IPS-15b (cell line): Measurements from ENCODE around the gene LCN15.
A peak's percentile ranks its signal among the peaks of the same experiment; 100 is the strongest.

ENCODE experiments used
- H3K27me3 ChIP-seq: one replicate; pipeline ENCODE4 v1.6.1; 2013; ENCODE audit warnings: low read length; ENCODE audit not compliant: control insufficient read depth, insufficient read depth
- H3K36me3 ChIP-seq: one replicate; pipeline ENCODE4 v1.6.1; 2013; ENCODE audit warnings: low read length; ENCODE audit not compliant: control insufficient read depth, insufficient read depth
- H3K4me1 ChIP-seq: one replicate; pipeline ENCODE4 v1.6.1; 2013; ENCODE audit warnings: mild to moderate bottlenecking, low read length; ENCODE audit not compliant: control insufficient read depth, insufficient read depth
- H3K4me3 ChIP-seq: one replicate; pipeline ENCODE4 v1.5.1; 2013; ENCODE audit warnings: low read depth, low read length
- H3K9ac ChIP-seq: one replicate; pipeline ENCODE4 v1.6.1; 2013; ENCODE audit warnings: low read depth, mild to moderate bottlenecking, low read length
- H3K9me3 ChIP-seq: one replicate; pipeline ENCODE4 v1.6.1; 2013; ENCODE audit warnings: mild to moderate bottlenecking, low read length; ENCODE audit not compliant: control insufficient read depth, insufficient read depth

The LCN15 gene

DNA sequence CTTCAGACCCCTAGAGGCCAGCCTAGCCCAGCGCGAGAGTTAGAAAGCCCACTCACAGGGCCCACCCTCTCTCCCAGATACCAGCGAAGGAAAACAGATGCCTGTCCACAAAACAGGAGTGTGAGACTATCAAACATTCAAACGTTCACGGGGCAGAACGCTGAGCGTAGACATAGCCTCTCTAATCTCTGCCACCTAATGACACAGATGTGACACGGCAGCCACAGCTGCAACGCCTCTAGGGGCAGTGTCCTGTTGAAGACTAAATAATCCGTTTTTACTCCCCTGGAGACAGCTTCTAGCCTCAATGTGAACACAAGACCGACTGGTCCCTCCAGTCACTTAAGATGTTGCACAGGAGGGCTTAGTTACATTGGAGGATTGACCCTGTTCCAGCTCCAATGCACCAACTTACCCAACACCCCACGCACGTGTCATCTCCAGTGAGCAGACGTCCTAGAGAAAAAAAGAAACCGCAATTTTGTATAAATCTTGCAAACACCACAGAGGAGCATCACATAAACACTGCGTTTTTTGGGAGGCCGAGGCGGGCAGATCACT is 37.6 kb downstream of the LCN15 start:
- Histone ChIP-seq H3K36me3 (peaks cover 46% of the 10 kb centered on the region), H3K9ac (peak overlapping the region; percentile 92), H3K4me1 (peaks cover 10% of the 10 kb centered on the region), H3K27me3 (peaks cover 7% of the 10 kb centered on the region), H3K9me3 (no peaks in the 10 kb centered on the region), H3K4me3 (peak overlapping the region; percentile 80)

GRCh38 chr9:136726118-136726517 is 38.2 kb downstream of the LCN15 start:
- Histone ChIP-seq H3K27me3 (peaks cover 7% of the 10 kb centered on the region), H3K36me3 (peaks cover 50% of the 10 kb centered on the region), H3K4me1 (peaks cover 10% of the 10 kb centered on the region), H3K9me3 (no peaks in the 10 kb centered on the region), H3K9ac (no peak overlapping the region), H3K4me3 (peak overlapping the region; percentile 80)

GRCh38 chr9:136725612-136726011 is 38.7 kb downstream of the LCN15 start:
- Histone ChIP-seq H3K27me3 (peaks cover 7% of the 10 kb centered on the region), H3K4me3 (peak overlapping the region; percentile 80), H3K36me3 (peaks cover 50% of the 10 kb centered on the region), H3K4me1 (peaks cover 10% of the 10 kb centered on the region), H3K9ac (no peak overlapping the region), H3K9me3 (no peaks in the 10 kb centered on the region)

DNA sequence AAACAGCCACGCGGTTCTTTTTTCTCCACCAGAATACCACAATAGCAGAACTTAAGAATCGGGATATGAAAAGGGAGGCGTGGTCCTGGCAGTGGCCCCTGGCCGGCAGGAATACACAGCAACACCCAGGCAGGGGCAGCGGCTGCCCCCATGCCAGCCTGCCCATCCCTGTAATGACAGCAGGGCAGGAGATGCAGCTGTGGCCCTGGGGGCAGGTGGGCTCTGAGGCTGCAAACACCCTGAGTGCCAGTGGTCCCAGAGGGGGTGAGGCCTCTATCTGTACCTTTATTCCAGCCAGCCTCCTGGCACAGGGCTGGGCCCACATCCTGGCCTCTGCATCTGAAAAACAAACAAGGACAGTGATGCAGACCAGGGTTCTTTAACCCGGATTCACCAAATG is 39.5 kb downstream of the LCN15 start:
- Histone ChIP-seq H3K36me3 (peaks cover 50% of the 10 kb centered on the region), H3K9me3 (no peaks in the 10 kb centered on the region), H3K4me3 (no peak overlapping the region), H3K4me1 (peaks cover 10% of the 10 kb centered on the region), H3K27me3 (peaks cover 7% of the 10 kb centered on the region), H3K9ac (no peak overlapping the region)

DNA sequence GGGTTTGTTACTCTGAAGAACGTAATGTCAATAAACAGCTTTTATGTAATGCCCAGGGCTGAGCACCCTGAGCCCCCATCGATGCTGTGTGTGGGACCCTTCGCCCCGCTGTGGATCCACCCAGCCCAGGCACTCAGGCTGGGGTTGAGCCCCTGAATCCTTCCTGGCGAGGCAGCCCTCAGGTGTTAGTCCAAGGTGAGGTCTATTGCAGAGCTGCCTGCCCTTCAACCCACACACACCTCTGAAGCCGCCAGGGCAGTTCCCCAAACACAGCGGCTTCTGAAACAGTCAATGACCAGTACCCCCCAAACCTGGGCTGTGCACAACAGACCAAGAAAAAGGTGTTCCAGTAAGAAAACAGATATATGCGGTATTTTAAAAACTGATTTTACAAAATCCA is 40.3 kb downstream of the LCN15 start:
- Histone ChIP-seq H3K4me3 (no peak overlapping the region), H3K9me3 (no peaks in the 10 kb centered on the region), H3K9ac (no peak overlapping the region), H3K4me1 (peaks cover 10% of the 10 kb centered on the region), H3K36me3 (peaks cover 50% of the 10 kb centered on the region), H3K27me3 (peaks cover 2% of the 10 kb centered on the region)

DNA sequence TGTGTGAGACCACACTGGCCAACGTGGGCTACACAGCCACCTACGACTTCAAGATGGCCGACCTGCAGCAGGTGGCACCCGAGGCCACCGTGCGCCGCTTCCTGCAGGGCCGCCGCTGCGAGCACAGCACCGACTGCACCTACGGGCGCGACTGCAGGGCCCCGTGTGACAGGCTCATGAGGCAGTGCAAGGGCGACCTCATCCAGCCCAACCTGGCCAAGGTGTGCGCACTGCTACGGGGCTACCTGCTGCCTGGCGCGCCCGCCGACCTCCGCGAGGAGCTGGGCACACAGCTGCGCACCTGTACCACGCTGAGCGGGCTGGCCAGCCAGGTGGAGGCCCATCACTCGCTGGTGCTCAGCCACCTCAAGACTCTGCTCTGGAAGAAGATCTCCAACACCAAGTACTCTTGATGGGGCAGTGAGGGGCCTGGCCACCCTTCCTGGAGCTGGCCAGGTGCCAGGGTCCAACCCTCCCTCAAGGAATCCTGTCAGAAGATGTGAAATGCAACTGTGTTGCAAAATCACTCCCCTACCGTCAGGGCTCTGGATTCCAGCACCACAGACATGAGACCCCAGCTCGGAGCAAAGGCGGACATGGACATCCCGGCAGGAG is 40.8 kb downstream of the LCN15 start:
- H3K9me3 ChIP-seq: no peaks in the 10 kb centered on the region
- H3K4me1 ChIP-seq: peaks cover 10% of the 10 kb centered on the region
- no peak overlapping the region for H3K4me3 ChIP-seq
- H3K9ac ChIP-seq: no peak overlapping the region
- no peaks in the 10 kb centered on the region for H3K27me3 ChIP-seq
- peaks cover 51% of the 10 kb centered on the region for H3K36me3 ChIP-seq

DNA sequence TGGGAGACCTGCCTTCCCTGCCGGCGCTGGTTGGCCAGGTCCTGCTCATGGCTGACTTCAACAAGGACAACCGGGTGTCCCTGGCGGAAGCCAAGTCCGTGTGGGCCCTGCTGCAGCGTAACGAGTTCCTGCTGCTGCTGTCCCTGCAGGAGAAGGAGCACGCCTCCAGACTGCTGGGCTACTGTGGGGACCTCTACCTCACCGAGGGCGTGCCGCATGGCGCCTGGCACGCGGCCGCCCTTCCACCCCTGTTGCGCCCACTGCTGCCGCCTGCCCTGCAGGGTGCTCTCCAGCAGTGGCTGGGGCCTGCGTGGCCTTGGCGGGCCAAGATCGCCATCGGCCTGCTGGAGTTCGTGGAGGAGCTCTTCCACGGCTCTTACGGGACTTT is 41.4 kb downstream of the LCN15 start:
- Histone ChIP-seq H3K4me3 (no peak overlapping the region), H3K9ac (no peak overlapping the region), H3K36me3 (peaks cover 54% of the 10 kb centered on the region), H3K4me1 (peaks cover 10% of the 10 kb centered on the region), H3K9me3 (no peaks in the 10 kb centered on the region), H3K27me3 (no peaks in the 10 kb centered on the region)

- Histone ChIP-seq H3K36me3 (peaks cover 54% of the 10 kb centered on the region), H3K9ac (no peak overlapping the region), H3K4me3 (no peak overlapping the region), H3K4me1 (peaks cover 10% of the 10 kb centered on the region), H3K27me3 (no peaks in the 10 kb centered on the region), H3K9me3 (no peaks in the 10 kb centered on the region)
Observed at GRCh38 chr9:136722093-136722968, 42.0 kb downstream of the LCN15 start.

DNA sequence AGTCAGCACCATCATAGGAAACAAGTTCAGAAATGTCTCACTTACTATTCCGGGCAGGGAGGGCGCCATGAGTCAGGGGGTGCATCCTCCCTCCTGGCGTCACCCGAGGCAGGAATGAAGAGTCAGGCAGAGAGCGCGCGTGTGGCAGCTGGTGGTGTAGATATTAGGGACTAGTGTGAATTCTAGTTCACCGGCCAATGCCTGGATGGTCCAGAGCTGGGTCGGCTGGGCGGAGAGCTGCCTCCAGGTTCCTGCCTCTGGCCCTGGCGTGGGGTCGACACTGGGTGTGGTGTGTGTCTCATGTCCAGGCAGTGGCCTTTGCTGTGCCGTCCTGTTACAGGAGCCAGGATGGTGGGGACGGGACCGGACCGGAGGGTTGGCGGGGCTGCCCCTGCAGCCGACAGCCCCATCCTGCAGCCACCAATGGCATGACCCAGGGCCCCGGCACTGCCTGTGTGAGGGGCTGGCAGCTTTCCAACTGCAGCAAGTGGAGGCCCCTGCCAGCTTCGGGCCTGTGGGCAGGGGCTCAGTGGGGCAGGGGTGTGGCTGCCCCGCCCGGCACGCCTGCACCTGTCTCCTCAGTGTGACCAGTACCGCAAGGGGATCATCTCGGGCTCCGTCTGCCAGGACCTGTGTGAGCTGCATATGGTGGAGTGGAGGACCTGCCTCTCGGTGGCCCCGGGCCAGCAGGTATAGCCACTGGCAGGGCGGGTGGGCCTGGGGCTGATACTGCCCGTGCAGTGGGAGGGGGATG is 42.8 kb downstream of the LCN15 start:
- Histone ChIP-seq H3K4me1 (peaks cover 6% of the 10 kb centered on the region), H3K9me3 (no peaks in the 10 kb centered on the region), H3K27me3 (no peaks in the 10 kb centered on the region), H3K36me3 (peaks cover 52% of the 10 kb centered on the region), H3K9ac (no peak overlapping the region), H3K4me3 (no peak overlapping the region)

DNA sequence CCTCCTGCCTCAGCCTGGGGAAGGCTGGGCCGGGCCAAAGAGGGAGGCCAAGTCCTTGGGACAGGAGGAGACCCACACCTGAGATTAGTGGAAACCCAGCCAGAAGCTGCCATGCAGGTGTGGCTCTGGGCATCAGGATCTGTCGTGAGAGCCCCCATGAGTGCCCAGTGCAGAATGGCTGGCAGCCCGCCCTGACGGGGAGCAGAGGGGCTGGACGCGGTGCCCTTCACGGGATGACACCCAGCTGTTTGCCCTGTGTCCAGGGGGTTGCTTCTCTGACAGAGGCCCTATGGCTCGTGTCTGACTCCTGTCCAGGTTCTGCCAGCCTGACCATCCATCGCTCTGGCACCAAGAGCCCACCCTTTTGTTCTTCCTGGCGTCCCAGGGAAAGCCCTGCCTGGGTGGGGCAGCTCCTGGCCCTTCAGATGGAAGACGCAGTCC is 43.4 kb downstream of the LCN15 start:
- peaks cover 2% of the 10 kb centered on the region for H3K4me1 ChIP-seq
- no peak overlapping the region for H3K4me3 ChIP-seq
- H3K27me3 ChIP-seq: no peaks in the 10 kb centered on the region
- no peak overlapping the region for H3K9ac ChIP-seq
- peaks cover 46% of the 10 kb centered on the region for H3K36me3 ChIP-seq
- no peaks in the 10 kb centered on the region for H3K9me3 ChIP-seq

- H3K4me1 ChIP-seq: no peaks in the 10 kb centered on the region
- H3K9ac ChIP-seq: no peak overlapping the region
- H3K36me3 ChIP-seq: peaks cover 41% of the 10 kb centered on the region
- no peak overlapping the region for H3K4me3 ChIP-seq
- no peaks in the 10 kb centered on the region for H3K9me3 ChIP-seq
- H3K27me3 ChIP-seq: no peaks in the 10 kb centered on the region
Observed at GRCh38 chr9:136720251-136720897, 43.9 kb downstream of the LCN15 start.
